ENCODE results near the gene PRPF6.

PRPF6 gene, protein sequence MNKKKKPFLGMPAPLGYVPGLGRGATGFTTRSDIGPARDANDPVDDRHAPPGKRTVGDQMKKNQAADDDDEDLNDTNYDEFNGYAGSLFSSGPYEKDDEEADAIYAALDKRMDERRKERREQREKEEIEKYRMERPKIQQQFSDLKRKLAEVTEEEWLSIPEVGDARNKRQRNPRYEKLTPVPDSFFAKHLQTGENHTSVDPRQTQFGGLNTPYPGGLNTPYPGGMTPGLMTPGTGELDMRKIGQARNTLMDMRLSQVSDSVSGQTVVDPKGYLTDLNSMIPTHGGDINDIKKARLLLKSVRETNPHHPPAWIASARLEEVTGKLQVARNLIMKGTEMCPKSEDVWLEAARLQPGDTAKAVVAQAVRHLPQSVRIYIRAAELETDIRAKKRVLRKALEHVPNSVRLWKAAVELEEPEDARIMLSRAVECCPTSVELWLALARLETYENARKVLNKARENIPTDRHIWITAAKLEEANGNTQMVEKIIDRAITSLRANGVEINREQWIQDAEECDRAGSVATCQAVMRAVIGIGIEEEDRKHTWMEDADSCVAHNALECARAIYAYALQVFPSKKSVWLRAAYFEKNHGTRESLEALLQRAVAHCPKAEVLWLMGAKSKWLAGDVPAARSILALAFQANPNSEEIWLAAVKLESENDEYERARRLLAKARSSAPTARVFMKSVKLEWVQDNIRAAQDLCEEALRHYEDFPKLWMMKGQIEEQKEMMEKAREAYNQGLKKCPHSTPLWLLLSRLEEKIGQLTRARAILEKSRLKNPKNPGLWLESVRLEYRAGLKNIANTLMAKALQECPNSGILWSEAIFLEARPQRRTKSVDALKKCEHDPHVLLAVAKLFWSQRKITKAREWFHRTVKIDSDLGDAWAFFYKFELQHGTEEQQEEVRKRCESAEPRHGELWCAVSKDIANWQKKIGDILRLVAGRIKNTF

DNA sequence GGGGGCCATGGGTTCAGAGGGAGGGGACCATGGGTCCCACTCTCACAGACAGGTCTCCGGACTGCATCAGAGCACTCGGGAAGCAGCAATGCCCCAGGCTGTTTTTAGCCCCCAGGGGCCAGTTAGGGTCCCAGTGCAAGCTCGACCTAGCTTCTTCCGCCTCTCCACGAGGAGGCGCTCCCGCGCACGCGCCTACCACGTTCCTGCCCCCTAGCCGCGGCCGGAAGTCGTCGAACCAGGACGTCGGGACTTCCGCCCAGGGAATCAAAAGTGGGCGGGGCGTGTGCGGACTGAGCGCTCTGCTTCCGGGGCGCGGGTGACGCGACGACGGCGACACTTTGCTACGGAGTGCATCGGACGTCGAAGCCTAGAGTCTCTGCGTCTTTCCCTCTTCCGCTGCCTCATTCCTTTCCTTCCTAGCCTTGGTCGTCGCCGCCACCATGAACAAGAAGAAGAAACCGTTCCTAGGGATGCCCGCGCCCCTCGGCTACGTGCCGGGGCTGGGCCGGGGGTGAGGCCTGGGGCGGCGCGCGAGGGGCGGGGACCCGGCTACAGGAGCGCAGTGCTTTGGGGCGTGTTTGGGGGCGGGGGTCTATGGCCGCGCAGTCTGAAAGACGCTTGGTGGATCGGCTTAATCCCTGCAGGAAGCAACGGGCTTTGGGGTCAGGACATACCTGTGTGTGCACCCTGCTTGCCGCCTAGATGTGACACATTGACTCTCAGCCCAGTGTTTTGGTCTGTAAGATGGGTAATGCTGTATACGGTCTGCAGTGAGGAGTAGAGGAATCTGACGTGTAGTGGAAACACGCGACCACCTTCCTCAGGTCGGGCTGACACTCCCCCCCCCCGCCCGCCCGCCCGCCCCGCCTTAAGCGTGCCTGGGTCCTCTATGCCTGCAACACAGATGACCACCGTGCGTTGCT lies at the start of gene PRPF6:
Gene PRPF6 (plus strand): TSS at position 327 of the 923 bp plus-strand sequence. CDS start 114 bp downstream, at position 441.
- peak; percentile 96 for DNase-seq

- DNase-seq: no peak
These were observed 49.2 kb upstream of the PRPF6 start for GRCh38 chr20:63931735-63932134.

DNA sequence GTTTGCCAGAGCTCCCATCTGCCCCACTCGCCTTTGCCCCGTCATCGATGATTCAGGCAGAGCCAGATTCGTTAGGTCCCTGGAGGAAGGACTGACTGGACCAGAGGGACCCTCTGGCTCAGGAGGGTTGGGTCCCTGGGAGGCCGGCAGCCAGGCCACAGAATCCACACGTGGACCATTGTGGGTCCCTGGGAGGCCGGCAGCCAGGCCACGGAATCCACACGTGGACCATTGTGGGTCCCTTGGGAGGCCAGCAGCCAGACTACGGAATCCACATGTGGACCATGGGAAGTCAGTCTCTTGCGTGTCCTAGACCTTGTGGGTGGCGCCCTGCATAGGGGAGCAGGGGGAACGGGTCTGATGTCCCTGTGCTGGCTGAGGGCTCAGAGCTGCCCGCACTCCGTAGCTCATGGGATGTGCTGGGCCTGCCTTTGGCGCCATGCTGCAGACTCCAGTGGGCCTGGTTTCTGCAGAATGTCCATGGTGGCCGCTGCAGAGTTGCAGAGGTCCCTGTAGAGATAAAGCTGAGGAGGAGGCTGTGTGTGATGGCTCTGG lies 48.2 kb upstream of the PRPF6 start:
- no peak for DNase-seq

GRCh38 chr20:63933646-63934045 lies 47.3 kb upstream of the PRPF6 start:
- no peak for DNase-seq

DNA sequence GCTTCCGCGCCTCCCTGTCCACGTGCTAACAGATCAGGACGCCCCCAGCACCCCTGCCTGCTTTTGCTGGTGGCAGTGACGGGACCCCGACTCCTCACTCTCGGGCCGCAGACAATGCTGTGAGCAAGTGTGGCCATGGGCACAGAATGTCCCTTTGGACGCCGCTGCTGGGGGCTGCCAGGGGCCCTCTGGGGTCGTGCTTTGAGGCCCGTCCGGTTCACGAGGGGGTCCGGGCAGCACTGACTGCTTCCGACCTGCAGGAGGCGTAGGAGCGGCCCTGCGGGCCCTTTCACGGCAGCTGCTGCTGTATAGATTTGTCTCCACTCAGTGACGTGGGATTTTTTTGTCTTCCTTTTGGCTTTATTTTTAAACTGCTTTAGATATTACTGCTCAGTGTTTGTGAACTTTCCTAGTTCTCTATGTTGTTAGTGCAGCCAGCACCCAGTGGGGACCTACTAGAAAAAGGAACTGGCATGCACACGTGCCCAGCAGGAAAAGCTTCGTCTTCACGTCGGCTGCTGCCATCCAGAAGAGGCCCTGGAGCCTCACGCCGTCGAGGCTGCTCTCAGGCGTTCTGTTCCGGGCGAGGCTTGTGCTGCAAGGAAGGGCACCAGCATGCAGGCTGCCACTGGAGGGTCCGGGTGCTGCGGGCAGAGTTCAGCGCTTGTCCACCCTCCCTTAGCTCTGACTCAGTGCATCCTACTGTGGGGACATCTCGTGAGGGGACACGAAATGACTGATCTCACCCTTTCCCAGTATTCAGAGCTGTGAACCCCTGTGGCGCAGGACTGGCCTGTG lies 46.5 kb upstream of the PRPF6 start:
- no peak for DNase-seq

DNA sequence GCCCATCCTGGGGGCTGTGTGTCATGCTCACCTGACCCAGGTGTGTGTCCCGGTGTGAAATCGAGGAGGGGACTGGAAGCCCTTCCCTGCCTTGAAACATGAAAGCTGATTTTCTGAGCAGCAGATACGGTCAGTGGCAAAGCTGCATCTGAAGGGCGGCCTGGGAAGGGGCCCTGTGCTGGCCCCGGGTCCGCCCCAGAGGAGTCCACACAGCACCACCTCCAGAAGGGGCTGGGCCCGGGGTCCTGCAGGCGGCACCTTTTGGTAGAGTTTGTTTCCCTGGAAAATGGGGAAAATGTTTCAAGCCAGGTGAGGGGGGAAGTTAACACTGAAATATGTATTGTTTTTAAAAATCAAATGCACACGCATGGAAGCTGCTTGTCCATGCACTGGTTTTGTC lies 45.5 kb upstream of the PRPF6 start:
- no peak for DNase-seq

GRCh38 chr20:63937596-63937995 lies 43.3 kb upstream of the PRPF6 start:
- no peak for DNase-seq

DNA sequence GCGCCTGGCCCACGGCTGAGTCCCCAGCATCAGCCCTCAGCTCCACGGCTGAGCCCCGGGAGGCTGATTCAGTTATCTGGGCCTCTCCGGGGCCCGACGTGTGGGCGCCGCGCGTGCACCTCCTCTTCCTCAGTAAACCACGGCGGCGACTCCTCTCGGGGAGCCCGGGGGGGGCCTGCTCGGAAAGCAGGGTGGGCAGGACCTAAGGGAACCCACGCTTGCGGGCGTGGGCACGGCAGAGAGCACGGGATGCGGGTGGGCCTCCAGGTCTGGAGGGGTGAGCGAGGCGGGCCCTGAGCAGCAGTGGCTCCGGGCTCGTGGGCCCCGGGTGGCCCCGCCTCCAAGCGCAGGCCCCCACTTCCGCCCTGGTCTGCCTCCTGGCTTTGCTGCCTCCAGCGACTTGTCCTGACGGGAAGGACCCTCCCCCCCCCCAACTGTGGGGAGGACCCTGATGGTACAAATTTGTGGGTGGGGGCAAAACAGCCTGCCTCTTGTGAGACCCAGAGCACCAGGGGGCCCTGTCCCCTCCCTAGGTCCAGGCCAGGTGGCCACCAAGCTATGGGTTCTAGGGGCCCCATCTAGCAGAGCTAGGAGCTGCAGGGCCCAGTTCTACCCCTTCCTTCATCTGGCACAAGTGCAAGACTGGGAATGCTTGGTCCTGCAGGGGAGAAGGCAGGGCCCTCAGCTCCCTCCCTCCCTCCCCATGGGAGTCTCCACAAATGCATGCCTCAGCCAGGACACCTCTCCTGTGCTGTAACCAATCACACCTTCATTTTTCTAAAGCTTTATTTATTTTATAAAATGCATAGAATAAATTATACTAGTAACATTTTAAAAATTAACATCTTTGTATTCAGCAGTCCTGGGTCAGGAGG lies 41.6 kb upstream of the PRPF6 start:
- DNase-seq: no peak

GRCh38 chr20:63940071-63940471 lies 40.9 kb upstream of the PRPF6 start:
- no peak for DNase-seq

- DNase-seq: no peak
These were observed 40.3 kb upstream of the PRPF6 start for GRCh38 chr20:63940472-63941266.

DNA sequence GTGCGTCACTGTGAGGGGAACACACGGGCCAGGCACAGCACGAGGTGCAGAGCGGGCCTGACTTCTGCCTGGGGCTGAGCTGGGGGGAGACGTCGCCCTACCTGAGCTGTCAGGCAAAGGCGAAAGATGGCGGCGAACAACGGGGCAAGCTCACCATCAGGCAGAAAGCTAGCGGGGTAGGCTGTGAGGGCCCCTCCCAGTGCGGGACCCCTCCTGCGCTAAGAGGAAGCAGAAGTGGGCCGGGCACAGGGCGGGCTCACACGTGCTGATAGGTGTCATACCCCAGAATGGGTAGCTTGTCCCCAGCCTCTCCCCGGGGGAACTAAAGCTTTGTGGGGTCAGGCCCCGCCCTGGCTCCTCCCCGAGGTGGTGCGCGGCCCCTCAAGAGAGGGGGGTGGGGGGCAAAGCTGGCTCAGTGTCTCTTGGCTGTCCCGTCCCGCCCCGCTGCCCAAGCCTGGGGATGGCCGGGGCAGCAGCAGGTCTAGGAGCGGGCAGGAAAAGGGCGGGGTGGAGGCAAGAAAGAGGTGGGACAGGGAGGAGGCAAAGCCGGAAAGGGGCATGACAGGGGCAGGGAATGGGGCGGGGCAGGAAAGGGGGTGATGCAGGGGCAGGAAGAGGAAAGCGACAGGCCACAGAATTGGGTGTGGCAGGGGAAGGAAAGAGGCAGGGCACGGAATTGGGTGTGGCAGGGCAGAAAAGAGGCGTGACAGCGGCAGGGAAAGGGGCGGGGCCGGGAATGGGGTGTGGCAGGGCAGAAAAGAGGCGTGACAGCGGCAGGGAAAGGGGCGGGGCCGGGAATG lies 39.5 kb upstream of the PRPF6 start:
- peak; percentile 48 for DNase-seq

DNA sequence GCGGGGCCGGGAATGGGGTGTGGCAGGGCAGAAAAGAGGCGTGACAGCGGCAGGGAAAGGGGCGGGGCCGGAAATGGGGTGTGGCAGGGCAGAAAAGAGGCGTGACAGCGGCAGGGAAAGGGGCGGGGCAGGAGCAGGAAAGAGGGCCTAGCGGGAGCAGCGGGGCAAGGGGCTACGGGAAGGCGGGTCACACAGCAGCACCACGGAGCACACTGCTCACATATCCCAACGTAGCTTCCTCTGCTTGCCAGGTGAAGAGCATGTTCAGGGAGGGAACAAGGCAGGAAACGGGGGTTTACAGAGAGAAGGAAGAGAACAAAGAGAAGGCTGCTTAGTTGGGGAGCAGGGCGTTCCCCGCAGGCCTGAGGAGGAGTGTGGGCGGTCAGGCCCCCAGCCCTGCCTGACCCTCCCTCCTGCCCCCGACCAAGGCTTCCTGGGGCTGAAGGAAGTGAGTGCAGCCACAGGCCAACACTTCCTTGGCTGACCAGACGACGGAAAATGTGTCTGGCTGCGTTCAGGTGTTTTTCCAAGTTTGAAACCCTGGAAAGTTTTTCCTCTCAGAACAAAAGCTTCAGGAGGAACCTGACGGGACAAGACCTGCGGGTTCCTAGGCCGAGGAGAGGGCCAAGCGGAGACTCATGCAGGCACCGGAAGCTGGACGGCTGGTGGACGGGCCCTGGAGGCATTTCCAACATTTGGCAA lies 38.5 kb upstream of the PRPF6 start:
- no peak for DNase-seq

GRCh38 chr20:63942969-63943807 lies 37.7 kb upstream of the PRPF6 start:
- DNase-seq: no peak

DNA sequence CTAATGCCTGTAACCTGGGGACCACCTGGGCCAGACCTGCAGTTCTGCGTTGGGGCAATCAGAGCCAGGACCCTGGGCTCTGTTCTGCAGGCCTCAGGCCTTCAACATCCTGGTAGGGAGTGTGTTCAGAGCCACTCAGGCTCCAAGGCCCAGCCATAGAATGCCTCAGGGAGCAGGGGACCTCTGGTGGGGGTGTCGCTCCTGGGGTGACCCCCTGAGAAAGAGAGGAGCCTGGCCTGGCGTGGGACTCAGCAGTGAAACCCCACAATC lies 37.2 kb upstream of the PRPF6 start:
- DNase-seq: no peak

DNA sequence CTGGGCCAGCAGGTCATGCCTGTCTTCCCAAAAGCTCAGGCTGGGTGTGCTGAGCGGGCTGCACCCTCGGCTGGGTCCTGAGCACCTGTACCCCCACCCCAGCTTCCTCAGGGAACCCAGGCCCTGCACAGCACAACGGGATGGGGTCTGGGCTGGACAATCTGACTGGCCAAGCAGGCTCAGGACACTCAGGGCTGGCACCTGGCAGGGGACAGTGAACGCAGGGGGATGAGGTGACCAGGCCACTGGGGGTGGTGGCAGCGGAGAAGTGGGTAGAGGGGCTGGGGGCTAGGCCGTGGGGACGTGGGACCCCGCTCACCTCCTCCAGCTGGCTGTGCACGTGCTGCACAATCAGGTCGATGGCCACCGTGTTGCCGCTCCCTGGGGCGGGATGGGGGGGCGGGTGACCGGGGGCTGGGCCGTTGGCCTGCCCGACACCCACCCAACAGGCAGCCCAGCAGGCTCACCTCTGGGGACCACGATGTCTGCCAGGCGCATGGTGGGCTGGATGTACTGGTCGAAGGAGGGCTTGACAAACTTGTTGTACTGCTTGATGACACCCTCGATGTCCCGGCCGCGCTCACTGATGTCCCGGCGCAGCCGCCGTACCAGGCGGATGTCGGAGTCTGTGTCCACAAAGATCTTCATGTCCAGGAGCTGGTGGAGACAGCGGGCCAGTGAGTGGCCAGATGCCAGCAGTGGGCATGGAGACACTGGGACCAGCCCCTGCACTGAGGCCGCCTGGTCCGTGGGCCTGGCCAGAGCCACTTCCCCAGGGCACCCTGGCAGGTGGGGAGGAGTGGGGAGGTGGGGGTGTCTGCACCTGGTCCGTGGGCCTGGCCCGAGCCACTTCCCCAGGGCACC lies 36.6 kb upstream of the PRPF6 start:
- DNase-seq: no peak

DNA sequence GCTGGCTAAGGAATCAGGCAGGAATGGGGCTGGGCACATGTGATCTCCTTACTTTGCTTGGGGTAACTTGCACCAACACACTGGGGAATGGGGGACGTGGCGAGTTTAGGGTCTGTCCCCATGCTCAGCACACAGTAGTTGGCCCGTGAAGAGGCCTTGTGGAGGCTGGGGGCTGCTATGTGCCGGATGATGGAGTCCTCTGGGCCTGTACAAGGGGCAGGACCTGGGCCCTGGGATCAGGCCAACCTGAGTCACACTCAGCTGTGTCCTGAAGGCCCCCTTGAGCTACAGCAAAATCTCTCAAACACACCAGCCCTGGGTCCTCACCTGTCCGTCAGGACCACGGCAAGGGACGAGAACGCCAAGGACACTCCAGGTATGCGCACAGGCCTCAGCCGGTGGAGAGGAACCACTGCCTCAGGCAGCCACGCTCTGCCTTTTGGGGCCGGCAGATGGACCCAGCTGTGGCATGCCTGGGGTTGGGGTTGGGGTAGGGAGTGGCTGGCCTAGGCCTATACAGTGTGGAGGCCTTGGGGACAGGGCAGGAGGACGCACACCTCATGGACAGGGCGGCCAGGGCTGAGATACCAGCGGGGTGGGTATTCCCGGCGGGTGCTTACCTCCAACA lies 35.8 kb upstream of the PRPF6 start:
- DNase-seq: no peak

Measured in activated naive CD4-positive, alpha-beta T cell treated with anti-CD3 and anti-CD28 coated beads, Interleukin-2, amount 50 U/mL, for 16 hours (primary cell).